PC-3 (cell line): ENCODE measurements around the gene RSPH6A. TPM values are rescaled to one million over a fixed set of nuclear protein-coding genes. Genes with fewer than 3 reads are reported as not detected.

ENCODE experiments used
- ATAC-seq: fragments of 200-7000 bp; cut with Tn5 transposase; 2 replicates; pipeline ENCODE4 v1.9.1; 2020; ENCODE audit warnings: mild to moderate bottlenecking, moderate library complexity
- BruUV-seq: library from RNA; stranded (reverse); fragments of 400-500 nt; replicated peaks from 2 replicates; lab custom pipeline; 2021; lab: Mats Ljungman, UMichigan
- CTCF ChIA-PET: fragments of 300-600 bp; sonication (Branson Sonifier 250); formaldehyde crosslinking; loops from one replicate; lab custom pipeline; 2022; ENCODE audit warnings: antibody characterized with exemption; lab: Charles Lee
- POLR2A ChIA-PET: fragments of 300-600 bp; sonication (Branson Sonifier 250); formaldehyde crosslinking; loops from one replicate; lab custom pipeline; 2022; ENCODE audit warnings: antibody characterized with exemption; ENCODE audit not compliant: unreplicated experiment; lab: Charles Lee
- DNase-seq: peaks from one replicate; pipeline ENCODE4 v3.0.0-alpha.2; 2015
- H2AFZ ChIP-seq: fragments of 300-600 bp; sonication (generic); 2 replicates; pipeline ENCODE4 v1.6.0; 2016; ENCODE audit warnings: antibody characterized with exemption, low read length
- H3F3A ChIP-seq: fragments of 300-600 bp; sonication (generic); one replicate; pipeline ENCODE4 v1.6.0; 2017; ENCODE audit warnings: antibody characterized with exemption, low read length, control low read depth, mild to moderate bottlenecking; ENCODE audit not compliant: unreplicated experiment
- H3K27ac ChIP-seq: fragments of 300-600 bp; sonication (generic); 2 replicates; pipeline ENCODE4 v1.5.1; 2016; ENCODE audit warnings: mild to moderate bottlenecking, low read length
- H3K27me3 ChIP-seq: fragments of 300-600 bp; sonication (generic); 2 replicates; pipeline ENCODE4 v1.6.1; 2016; ENCODE audit warnings: low read length, mixed read lengths
- H3K36me3 ChIP-seq: fragments of 300-600 bp; sonication (generic); 2 replicates; pipeline ENCODE4 v1.6.1; 2016; ENCODE audit warnings: low read depth, mixed run types, low read length, mixed read lengths
- H3K4me1 ChIP-seq: fragments of 300-600 bp; sonication (generic); 2 replicates; pipeline ENCODE4 v1.5.1; 2016; ENCODE audit warnings: low read length; ENCODE audit not compliant: insufficient read depth
- H3K4me2 ChIP-seq: fragments of 300-600 bp; sonication (generic); 2 replicates; pipeline ENCODE4 v1.6.0; 2016; ENCODE audit warnings: low read length
- H3K4me3 ChIP-seq: fragments of 300-600 bp; sonication (generic); 2 replicates; pipeline ENCODE4 v1.5.1; 2016; ENCODE audit warnings: mild to moderate bottlenecking, low read length, mixed read lengths
- H3K79me2 ChIP-seq: fragments of 300-600 bp; sonication (generic); 2 replicates; pipeline ENCODE4 v1.6.1; 2017; ENCODE audit warnings: low read length, mixed read lengths
- H3K9ac ChIP-seq: fragments of 300-600 bp; sonication (generic); 2 replicates; pipeline ENCODE4 v1.6.0; 2016; ENCODE audit warnings: mild to moderate bottlenecking, low read length
- H3K9me2 ChIP-seq: fragments of 300-600 bp; sonication (generic); replicated peaks from 2 replicates; pipeline ENCODE4 v1.6.1; 2016; ENCODE audit warnings: mixed run types, low read length, mixed read lengths
- H3K9me3 ChIP-seq: fragments of 300-600 bp; sonication (generic); 2 replicates; pipeline ENCODE4 v1.6.1; 2016; ENCODE audit warnings: low read length, mixed read lengths
- H4K20me1 ChIP-seq: fragments of 300-600 bp; sonication (generic); 2 replicates; pipeline ENCODE4 v1.6.1; 2016; ENCODE audit warnings: low read length, mixed read lengths
- EZH2 ChIP-seq: fragments of 300-600 bp; sonication (generic); IDR thresholded peaks from one replicate; pipeline ENCODE4 v1.6.1; 2017; ENCODE audit warnings: antibody characterized with exemption, mild to moderate bottlenecking, low read length; ENCODE audit not compliant: unreplicated experiment
- EZH2phosphoT487 ChIP-seq: fragments of 300-600 bp; sonication (generic); IDR thresholded peaks from 2 replicates; pipeline ENCODE4 v1.6.1; 2018; ENCODE audit warnings: mild to moderate bottlenecking, antibody characterized with exemption, low read length, borderline replicate concordance
- intact Hi-C: fragments of 100-400 bp; cut with micrococcal nuclease; formaldehyde crosslinking; loops from 2 replicates; pipeline ENCODE4 v1.9.0; 2023
- total RNA-seq: library from RNA; depleted of rRNA; stranded (reverse); fragments of >200 nt; gene quantifications from 2 replicates; pipeline ENCODE4 v1.2.3, GENCODE V29; 2014
- TF ChIP-seq, protein P1 (sequence below): fragments of 300-600 bp; sonication (generic); conservative IDR thresholded peaks from 2 replicates; pipeline ENCODE4 v1.5.1; 2017; ENCODE audit warnings: antibody characterized with exemption, low read depth, mild to moderate bottlenecking, low read length

The RSPH6A gene
- total RNA-seq, 1 experiment from 2014 or later, result not detected

DNA sequence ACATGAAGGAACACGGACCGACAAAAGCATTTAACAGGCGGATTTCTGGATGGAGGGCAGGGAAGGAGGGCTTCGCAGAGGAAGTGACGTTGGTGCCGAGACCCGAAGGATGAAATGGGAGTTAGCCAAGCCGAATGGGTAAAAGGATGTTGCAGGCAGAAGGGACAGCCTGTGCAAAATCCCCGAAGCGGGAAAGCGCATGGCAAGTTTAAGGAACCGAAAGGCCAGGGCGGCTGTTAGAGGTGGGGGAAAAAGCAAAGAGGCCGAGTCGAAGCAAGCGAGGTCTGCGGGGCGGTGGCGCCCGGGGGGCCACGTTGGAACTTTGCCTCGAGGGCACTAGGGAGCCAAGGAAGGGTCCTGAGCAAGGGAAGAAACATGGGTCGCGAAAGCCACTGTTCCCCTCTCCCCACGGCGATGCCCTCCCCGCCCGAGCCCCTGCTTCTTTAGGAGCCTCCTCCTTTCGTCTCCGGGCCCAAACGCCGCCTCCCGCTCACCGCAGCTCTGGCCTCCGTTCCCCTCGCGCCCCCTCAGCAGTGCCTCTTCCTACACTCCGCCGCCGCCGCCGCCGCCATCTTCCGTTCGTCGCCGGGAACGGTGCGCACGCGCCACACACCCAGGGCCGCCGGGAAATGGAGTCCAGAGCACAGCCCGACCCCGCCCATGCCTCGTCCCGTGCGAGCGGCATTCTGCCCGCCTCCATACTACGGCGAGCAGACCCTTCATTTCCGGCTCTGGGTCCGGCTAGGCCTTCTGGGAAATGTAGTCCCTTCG lies 47.6 kb upstream of the RSPH6A start, which contains the start of gene SYMPK:
SYMPK (minus strand) TSS at position 584 of the 771 bp plus-strand sequence. CDS start 8,652 bp downstream, outside the sequence.
- POLR2A ChIA-PET, result interaction anchor here (0.5 to 0.6 kb wide), 3 partner anchors 64 to 171 kb away, joined by 3 to 4 read pairs (median 3); partner anchors contain the start of gene SNRPD2
- TF ChIP-seq EZH2 (no peak), EZH2phosphoT487 (no peak)
- TF ChIP-seq, protein P1, sequence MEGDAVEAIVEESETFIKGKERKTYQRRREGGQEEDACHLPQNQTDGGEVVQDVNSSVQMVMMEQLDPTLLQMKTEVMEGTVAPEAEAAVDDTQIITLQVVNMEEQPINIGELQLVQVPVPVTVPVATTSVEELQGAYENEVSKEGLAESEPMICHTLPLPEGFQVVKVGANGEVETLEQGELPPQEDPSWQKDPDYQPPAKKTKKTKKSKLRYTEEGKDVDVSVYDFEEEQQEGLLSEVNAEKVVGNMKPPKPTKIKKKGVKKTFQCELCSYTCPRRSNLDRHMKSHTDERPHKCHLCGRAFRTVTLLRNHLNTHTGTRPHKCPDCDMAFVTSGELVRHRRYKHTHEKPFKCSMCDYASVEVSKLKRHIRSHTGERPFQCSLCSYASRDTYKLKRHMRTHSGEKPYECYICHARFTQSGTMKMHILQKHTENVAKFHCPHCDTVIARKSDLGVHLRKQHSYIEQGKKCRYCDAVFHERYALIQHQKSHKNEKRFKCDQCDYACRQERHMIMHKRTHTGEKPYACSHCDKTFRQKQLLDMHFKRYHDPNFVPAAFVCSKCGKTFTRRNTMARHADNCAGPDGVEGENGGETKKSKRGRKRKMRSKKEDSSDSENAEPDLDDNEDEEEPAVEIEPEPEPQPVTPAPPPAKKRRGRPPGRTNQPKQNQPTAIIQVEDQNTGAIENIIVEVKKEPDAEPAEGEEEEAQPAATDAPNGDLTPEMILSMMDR, result no peak

DNA sequence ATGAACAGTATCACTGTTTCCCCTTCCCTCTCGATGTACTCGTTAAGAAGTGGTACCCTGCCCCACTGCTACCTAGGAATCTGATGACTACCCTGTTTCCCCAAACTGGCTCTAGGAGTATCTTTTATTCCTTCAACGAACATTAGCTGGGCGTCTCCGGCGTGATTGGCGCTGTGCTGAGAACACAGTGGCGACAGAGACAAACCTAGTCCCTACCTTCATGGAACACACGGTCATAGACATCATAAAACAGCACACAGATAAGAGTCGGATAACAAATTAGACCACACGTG lies 47.1 kb upstream of the RSPH6A start:
- ChIA-PET CTCF (no interaction called here), POLR2A (interaction anchor here (0.6 kb wide), 1 partner anchor 63 kb away, joined by 3 read pairs; no protein-coding TSS in a partner anchor)
- H3K9me3 ChIP-seq, result no peaks in the 10 kb centered on the region
- no peaks in the 10 kb centered on the region for H3K9me2 ChIP-seq
- H3K79me2 ChIP-seq, result peaks cover 23% of the 10 kb centered on the region
- peak; percentile 6 for DNase-seq
- no peaks in the 10 kb centered on the region for H3F3A ChIP-seq
- intact Hi-C loops, result loop anchor here (2.0 kb wide), 1 partner anchor 21 kb away; no protein-coding TSS in a partner anchor
- H2AFZ ChIP-seq, result peak overlapping the region; percentile 76
- H3K27me3 ChIP-seq, result peaks cover 13% of the 10 kb centered on the region
- TF ChIP-seq EZH2phosphoT487, result no peak
- TF ChIP-seq, protein P1, result no peak
- no peak for TF ChIP-seq EZH2
- H3K4me3 ChIP-seq, result peak overlapping the region; percentile 82
- H3K27ac ChIP-seq, result peak overlapping the region; percentile 39; the same call in 1 of the 2 replicates
- no peak; the same call in 1 of the 2 replicates for ATAC-seq
- peak overlapping the region; percentile 80 for H3K9ac ChIP-seq
- BruUV-seq, result no TSS peak
- no peaks in the 10 kb centered on the region for H4K20me1 ChIP-seq
- peak overlapping the region; percentile 81 for H3K4me2 ChIP-seq
- H3K36me3 ChIP-seq, result peaks cover 2% of the 10 kb centered on the region; the same call in 1 of the 2 replicates
- H3K4me1 ChIP-seq, result no peaks in the 10 kb centered on the region

More for the DNA sequence above, 47.6 kb upstream of the RSPH6A start, which contains the start of gene SYMPK:
- peaks cover 13% of the 10 kb centered on the region for H3K27me3 ChIP-seq
- peak; percentile 95 for DNase-seq
- peaks cover 23% of the 10 kb centered on the region for H3K79me2 ChIP-seq
- H4K20me1 ChIP-seq, result no peaks in the 10 kb centered on the region
- peak within 1 kb of the TSS; percentile 80 for H3K9ac ChIP-seq
- no peaks in the 10 kb centered on the region for H3F3A ChIP-seq
- H2AFZ ChIP-seq, result peak within 1 kb of the TSS; percentile 76
- H3K36me3 ChIP-seq, result peaks cover 2% of the 10 kb centered on the region; the same call in 1 of the 2 replicates
- H3K9me3 ChIP-seq, result no peaks in the 10 kb centered on the region
- ATAC-seq, result peak; percentile 98
- peak within 1 kb of the TSS; percentile 82 for H3K4me3 ChIP-seq
- H3K4me1 ChIP-seq, result no peaks in the 10 kb centered on the region
- no peaks in the 10 kb centered on the region for H3K9me2 ChIP-seq
- CTCF ChIA-PET, result interaction anchor here (0.6 to 1.6 kb wide), 5 partner anchors 9 to 335 kb away, joined by 3 to 9 read pairs (median 6); partner anchors contain the start of gene DMWD
- H3K4me2 ChIP-seq, result peak within 1 kb of the TSS; percentile 81
- H3K27ac ChIP-seq, result peak within 1 kb of the TSS; percentile 39
- intact Hi-C loops, result loop anchor here (2.0 kb wide), 1 partner anchor 20 kb away; no protein-coding TSS in a partner anchor
- BruUV-seq, result TSS peak; percentile 59
